KOPT-K1 (cell line): ENCODE data around the gene RLF.

Experiments used
- H3K27ac ChIP-seq: fragments of 200-600 bp; sonication (generic); 2 replicates; pipeline ENCODE4 v1.5.1; 2016; ENCODE audit warnings: antibody characterized with exemption, mild to moderate bottlenecking, low read depth, low read length; ENCODE audit not compliant: poor library complexity, severe bottlenecking
- H3K36me3 ChIP-seq: fragments of 200-600 bp; sonication (generic); 2 replicates; pipeline ENCODE4 v1.5.1; 2017; ENCODE audit warnings: antibody characterized with exemption, mild to moderate bottlenecking, low read length, moderate library complexity; ENCODE audit not compliant: insufficient read depth
- H3K9me3 ChIP-seq: fragments of 200-600 bp; sonication (generic); 2 replicates; pipeline ENCODE4 v1.5.1; 2017; ENCODE audit warnings: antibody characterized with exemption, low read length, mild to moderate bottlenecking; ENCODE audit not compliant: insufficient read depth, poor library complexity, severe bottlenecking

Gene RLF

DNA sequence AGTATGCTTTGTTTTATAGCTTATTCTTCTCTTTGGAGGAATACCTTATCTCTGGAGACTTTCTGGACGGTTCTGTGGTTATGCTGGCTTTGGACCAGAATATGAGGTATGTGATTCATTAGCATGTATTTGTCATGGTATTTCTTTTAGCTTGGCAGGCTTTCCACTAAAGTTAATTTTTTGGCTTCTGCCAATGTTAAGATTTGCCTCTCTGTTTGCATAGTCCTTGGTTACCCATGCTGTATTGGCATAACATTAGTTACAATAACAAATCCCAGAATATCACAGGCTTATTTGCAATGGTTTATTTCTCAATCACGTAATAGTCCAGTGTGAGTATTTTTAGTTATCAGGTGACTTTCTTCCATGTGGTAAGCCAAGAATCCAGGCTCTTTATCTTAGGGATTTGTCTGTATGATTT, 106.6 kb downstream of the RLF start:
- H3K27ac ChIP-seq, result no peak overlapping the region
- peaks cover 95% of the 10 kb centered on the region for H3K36me3 ChIP-seq
- H3K9me3 ChIP-seq, result no peaks in the 10 kb centered on the region

DNA sequence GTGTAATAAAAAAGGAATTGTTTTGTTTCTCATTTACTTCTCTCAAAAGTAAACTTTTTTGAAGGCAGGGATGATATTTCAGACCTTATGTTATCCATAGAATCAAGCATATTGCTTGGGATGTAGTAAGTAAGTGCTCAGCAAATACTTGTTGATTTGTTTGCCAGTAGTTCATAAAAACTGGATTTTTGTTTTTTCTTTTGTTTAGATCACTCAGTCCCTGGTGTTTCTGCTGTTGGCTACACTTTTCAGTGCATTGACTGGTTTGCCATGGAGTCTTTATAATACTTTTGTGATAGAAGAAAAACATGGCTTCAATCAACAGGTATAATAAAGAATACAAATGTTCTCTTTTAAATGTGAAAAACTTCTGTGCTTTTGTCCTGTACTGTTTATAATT, 107.0 kb downstream of the RLF start:
- no peak overlapping the region for H3K27ac ChIP-seq
- peaks cover 95% of the 10 kb centered on the region for H3K36me3 ChIP-seq
- no peaks in the 10 kb centered on the region for H3K9me3 ChIP-seq

DNA sequence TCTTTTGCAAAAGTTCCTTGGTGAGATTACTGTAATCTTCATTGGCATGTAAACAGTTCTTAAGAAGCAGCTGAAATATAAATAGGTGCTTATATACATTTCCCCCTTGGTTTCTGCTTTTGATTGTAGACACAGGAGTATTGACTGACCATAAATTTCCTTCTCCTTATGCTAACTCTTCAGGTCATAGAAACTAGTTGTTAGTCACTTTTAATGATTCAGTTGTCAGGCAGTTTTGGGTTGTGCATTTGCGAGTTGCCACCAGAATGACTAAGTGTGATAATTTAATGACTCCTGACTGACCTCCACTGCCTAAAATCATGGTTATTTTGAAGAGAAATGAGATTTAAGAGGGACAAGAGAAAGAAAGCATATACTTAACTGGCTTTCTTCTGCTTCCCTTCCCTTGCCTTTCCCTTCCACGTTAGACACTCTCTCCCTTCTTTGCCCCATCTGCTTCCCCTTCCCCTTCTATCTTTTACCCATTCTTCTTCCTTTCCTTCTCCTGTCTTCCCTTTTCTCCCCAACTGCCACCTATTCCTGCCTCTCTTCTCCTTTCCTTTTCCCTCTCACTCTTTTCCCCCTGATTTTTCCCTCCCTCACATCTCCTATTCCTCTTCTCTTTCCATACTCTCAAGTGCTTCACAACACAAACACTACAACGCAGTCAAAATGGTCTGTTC, 109.1 kb downstream of the RLF start:
- Histone ChIP-seq H3K36me3 (peaks cover 91% of the 10 kb centered on the region), H3K9me3 (no peaks in the 10 kb centered on the region), H3K27ac (no peak overlapping the region)

DNA sequence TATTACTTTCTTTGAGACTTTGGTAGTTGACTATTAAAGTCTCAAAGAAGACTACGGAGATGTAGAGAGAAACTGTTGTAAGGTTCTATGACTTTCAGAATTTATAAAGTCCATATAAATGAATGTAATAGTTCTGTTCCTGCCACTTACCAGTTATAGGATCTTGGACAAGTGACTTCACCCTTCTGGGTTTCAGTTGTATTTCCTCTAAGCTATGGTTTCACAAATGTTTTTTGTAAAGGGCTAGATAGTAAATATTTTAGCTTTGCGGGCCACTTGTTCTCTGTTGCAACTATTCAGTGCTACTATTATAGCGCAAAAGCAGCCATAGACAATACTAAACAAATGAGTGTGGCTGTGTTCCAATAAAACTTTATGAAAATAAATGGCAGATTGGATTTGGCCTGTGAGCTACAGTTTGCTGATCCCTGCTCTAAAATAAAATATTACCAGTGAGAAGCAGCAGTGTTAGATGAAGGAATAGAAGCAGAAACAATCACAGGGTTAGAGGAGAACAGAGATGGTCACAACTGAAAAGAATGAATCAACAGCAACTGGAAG, 111.5 kb downstream of the RLF start:
- no peaks in the 10 kb centered on the region for H3K9me3 ChIP-seq
- H3K27ac ChIP-seq, result no peak overlapping the region
- H3K36me3 ChIP-seq, result peaks cover 95% of the 10 kb centered on the region

DNA sequence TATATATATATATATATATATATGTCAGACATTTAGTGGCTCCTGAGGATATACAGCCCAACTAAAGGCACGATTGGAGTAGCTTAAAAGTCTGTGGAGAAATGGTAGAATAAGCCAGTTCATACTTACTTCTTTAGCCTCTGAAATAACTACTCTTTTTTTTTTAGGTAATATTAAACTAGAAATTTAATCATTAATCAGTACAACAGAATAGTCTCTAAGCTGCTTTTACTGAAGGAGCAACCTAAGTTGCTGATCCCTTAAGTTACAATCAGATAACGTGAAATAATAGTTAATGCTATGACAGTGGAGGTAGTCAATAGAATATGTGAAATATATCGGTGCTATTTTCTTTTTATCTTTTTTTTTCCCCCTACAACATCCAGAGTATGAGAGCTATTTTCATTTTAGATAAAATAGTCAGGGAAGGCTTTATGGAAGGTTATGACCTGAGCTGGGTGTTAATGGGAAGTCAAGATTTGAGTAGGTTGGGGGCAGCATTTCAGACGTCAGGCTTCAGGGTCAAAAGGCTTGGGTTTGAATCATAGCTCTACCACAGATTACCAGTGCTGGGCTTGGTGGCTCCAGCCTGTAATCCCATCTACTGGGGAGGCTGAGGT, 112.5 kb downstream of the RLF start:
- H3K27ac ChIP-seq, result no peak overlapping the region
- no peaks in the 10 kb centered on the region for H3K9me3 ChIP-seq
- peaks cover 93% of the 10 kb centered on the region for H3K36me3 ChIP-seq

DNA sequence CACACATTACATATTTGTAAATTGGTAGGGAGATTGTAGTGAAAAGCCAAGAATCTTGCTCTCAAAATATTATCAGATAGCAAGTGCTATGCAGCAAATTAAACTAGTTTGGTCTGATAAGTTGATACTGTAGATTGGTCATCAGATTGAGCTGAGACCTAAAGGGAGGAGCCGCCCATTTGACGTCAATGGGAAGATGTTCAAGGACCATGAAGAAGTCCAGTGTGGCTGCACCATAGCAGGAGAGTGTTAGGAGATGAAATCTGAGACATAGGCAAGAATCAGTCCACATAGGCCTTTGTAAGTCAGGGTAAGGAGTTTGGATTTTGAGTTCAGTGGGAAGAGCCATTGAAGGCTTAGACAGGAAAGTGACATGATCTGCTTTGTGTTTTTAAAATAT, 113.1 kb downstream of the RLF start:
- Histone ChIP-seq H3K27ac (no peak overlapping the region), H3K36me3 (peaks cover 93% of the 10 kb centered on the region)

GRCh38 chr1:40276122-40276521, 114.9 kb downstream of the RLF start:
- H3K36me3 ChIP-seq, result peaks cover 91% of the 10 kb centered on the region

More for the DNA sequence above, 113.1 kb downstream of the RLF start:
- no peaks in the 10 kb centered on the region for H3K9me3 ChIP-seq

GRCh38 chr1:40281853-40282252, 120.7 kb downstream of the RLF start:
- Histone ChIP-seq H3K9me3 (no peaks in the 10 kb centered on the region), H3K36me3 (peaks cover 86% of the 10 kb centered on the region), H3K27ac (no peak overlapping the region)

More at GRCh38 chr1:40276122-40276521, 114.9 kb downstream of the RLF start:
- Histone ChIP-seq H3K9me3 (no peaks in the 10 kb centered on the region), H3K27ac (no peak overlapping the region)
